HG03175 (cell line): ENCODE results near the gene RAB12.
"Not testable (repeated sequence)": the region's sequence is repeated elsewhere in the genome, so short reads cannot be mapped to it uniquely, and the experiment has no call there.

Source experiments
- ATAC-seq: cut with Tn5 transposase; IDR thresholded peaks from one replicate; pipeline ENCODE4 v1.9.1; 2021; ENCODE audit warnings: mild to moderate bottlenecking, moderate library complexity; ENCODE audit not compliant: unreplicated experiment

RAB12 gene

DNA sequence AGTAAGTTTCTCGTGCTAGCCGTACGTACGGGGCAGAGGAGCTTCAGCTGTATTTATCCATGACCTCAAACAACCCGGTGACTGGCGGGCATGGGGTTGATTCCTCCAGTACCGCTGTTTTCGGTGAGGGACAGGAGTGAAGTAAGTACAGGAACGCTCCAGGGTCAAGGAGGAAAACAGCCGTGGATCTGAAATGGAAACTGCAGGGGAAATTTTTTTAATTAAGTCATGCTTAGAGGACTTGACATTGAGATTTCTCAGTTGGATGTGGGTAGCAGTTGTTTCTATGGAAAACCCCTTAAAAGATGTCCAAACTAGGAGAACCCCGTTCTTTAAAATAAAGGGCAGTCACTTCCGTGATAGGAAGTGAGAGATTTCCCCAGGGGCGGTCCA is 1.2 kb downstream of the RAB12 start:
- no peak for ATAC-seq

DNA sequence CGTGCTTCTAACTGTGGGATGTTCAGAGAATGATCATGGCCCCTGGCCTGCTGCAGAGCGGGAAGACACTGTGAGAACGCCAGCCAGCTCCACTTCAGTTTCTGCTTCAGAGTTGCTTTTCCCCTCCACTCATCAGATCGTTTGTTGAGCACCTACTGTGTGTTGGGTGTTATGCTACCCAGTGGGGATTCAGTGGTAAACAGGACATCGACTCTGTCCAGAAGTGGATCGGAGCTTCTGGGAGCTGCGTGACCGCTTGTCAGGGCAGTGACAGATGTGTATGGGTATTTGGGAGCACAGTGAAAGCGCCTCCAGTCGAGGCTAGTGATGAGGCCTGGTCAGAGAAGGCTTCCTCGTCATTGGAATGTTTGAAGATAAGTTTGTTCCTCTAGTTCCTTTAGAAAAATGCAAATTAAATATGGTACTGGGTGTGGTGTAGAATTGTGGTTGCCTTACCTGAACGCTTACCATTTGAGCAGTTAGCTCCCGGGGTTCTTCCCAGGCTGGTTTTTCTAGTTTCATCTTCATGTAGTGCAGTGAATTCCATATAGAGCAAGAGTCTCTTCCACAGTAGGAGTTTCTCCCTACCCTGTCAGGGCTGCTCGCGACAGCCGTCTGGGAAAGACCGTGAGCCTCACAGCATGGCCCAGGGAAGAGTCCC is 2.8 kb downstream of the RAB12 start:
- ATAC-seq, result no peak

DNA sequence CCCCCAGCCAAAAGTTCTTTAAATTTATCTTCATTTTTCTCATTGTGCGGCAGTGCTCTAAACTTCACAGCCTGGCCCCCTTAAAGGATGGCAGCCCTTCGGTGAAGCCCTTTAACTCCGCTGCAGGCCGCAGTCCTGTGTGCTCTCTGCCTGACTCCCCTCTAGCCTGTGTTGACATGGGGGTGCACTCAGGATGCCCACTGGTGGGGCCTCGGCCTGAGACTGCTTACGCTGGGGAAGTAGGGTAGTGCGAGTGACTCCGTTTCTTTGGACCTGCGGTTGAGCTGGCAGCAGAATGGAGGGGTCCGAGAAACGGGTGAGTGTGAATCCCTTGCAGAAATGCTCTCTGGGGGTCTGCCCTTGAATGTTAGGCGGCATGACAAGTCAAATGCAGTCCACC is 5.6 kb downstream of the RAB12 start:
- ATAC-seq, result no peak

DNA sequence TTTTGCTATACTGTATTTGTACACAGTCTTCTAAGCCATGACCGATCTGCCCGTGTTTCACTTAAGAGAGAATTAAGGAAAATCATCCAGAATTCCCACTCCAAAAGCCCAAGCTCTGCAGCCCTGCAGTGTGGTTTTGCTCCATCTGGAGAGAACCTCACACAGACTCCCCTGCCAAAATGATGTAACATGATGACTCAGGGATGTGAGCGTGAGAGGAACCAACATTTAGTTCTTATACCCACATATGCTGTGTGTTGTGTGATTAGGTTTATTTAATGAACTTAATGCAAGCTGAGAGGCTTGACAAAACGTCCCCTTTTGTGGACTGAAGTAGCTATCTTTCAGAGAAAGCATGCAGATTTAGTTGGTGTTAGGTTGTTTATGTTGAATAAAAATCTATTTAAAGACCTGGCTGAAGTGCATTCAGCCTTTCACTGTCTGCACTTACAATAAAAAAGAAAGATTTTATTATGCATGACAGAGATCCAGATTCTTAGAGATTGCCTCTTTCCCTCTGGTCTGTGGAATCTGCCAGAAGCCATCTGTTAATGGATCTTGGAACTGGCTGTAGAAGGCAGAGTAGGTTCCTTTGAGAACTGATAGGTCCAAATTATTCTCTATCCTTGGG is 6.3 kb downstream of the RAB12 start:
- no peak for ATAC-seq

DNA sequence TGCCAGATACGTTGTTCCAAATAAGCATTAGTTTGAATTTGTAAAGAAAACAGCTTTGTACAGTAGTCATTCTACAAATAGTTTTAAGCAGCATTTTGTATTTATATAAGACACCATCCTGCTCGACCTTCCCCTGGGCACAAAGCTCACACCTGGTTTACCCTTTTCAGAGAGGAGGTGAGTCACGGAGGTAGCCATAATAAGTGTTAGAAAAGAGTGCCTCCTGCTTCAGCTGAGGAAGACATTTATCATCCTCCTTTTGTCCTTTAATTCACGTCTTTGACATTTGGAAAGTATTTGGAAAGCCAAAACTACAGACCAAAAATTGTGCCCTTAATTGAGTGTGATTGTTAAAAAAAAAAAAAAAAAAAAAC is 6.8 kb downstream of the RAB12 start:
- ATAC-seq, result no peak

DNA sequence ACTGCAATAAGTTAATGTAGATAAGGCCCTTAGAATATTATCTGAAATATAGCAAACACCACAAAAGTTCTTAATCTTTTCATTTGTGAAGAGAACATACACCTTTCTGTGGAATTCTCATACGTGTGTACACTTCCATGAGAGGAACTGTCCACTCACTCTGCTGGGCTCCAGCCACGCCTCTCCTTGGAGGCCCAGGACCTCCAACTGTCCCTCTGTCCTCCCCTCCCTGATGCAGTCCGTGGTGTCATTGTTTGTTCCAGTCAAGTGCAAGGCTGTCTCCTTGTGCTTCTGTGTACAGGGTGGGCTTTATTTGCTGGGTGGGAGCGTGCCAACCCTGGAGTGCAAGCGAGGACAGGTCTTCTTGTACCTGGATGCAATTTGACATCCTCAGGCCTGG is 8.7 kb downstream of the RAB12 start:
- ATAC-seq, result no peak

DNA sequence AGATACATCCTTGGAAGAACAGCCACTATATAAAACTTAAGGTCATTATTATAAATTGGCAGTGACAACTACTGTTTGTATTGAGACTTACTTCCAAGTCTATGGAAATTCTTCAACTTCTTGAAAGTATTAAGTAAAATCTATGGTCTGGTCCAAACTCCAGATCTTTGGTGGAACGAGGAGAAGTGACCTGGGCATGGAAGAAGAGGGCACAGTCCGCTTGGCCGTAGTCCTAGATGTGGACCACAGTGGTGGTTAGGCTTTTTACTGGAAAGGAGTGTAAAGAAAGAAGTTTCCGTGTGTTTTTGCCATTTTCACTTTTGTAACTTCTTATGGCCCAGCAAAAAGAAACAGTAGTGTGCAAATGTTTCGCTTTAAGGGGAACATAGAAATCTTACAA is 9.8 kb downstream of the RAB12 start:
- ATAC-seq, result no peak

DNA sequence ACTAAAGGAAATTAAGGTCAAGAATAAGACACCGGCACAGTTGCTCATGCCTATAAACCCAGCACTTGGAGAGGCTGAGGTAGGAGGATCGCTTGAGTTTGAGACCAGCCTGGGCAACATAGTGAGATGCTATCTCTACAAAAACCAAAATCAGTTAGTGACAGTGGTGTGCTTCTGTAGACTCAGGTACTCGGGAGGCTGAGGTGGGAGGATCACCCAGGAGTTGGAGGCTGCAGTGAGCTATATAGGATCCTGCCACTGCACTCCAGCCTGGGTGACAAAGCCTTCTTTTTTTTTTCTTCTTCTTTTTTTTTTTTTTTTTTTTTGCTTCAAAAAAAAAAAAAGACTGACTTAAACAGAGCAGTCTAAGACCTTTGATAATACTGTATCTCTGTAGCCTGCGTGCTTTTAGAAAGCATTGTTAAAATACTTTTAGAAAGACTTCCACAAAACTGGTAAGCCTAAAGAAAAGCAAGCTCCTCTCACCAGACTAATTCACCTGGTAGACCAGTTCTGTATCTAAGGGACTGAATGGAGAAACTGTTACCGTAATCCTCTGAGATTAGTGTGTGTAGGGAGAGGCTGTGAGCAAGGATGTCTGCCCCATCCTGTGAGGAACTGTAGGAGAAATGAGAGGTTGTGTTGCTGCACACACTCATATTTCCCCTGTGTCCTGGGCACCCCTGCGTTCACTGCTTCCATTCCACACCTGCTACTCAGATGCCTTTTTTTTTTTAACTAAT is 10.8 kb downstream of the RAB12 start:
- ATAC-seq, result no peak

DNA sequence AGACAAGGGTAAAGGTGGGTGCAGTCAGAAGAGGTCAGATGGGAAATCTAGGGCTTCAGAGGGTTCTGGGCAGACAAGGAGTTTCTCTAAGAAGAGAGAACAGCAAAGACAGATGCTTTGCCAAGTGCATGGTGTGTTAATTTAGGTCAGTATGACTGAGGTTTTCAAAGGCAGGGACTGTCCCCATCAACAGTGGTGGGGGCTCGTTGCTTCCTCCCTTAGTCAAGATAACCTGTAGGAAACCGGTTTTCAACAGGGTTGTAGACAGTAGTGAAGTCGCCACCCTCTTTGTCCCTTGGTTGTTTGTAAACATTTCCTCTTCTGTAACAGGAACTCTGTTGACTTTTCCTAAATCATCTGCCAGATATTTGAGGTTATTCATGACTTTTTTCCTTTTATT is 11.6 kb downstream of the RAB12 start:
- ATAC-seq, result no peak

DNA sequence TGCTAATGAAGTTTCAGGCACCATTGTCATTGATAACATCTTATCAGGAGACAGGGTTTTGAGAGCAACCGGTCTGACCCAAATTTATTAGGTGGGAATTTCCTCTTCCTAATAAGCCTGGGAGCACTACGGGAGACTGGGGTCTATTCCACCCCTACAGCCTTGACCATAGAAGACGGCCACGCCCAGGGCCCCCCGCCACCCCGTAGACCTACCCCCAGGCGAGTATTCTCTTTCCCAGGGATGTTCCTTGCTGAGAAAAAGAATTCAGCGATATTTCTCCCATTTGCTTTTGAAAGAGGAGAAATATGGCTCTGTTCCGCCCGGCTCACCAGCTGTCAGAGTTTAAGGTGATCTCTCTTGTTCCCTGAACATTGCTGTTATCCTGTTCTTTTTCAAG is 13.4 kb downstream of the RAB12 start:
- not testable (repeated sequence) for ATAC-seq

DNA sequence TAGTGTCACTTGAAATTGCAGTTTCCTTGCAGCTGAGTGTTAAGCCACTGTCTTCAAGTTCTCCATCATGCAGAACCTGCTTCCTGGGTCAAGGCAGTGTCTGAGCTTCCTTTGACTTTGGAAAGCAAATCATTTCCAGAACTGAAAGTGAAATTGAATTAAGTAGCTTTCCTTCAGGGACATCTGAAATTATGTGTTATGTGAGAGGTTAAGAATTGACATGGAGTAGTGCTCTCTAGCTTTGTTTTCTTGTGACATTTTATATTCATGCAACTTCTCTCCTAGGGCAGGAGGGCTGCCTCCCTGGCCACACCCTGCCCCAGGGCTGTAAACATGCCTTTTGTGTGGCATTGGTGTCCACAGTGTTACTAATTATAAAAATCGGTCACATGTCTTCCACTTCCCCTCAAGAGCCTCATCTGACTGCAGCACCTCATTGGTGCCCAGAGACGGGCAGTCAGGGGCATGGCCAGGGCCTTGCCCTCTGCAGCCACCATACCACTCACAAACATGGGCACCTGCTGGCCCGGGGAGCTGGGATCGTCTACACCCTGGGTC is 14.4 kb downstream of the RAB12 start:
- ATAC-seq, result peak; percentile 87

DNA sequence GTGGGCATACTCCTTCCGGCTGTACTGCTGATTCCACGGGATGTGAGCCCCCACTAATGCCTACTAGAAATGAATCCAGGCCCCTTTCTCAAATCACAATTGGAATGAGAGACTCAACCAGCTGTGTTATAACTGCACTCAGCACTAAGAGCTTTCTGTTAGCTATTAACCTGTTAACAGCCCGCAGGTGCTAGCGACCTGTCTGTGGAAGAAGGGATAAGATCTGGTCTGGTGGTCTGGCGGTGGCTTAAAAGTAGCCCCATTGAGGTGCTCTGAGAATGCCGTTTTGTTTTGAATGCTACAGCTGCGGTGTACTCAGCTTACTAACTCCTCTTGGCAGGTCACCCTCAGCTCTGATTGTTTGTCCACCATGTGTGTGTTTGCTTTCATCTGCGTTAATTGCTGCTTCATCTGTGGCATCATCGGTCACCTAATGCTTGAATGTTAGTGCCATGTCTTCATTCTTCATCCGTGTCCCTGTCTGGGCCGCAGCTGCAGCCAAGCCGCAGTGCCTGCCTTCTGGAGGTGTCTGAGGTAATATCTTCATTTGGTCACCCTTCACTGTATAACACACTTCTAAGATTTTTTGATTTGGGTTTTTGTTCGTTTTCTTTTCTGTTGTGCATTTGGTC is 16.3 kb downstream of the RAB12 start:
- ATAC-seq, result no peak

DNA sequence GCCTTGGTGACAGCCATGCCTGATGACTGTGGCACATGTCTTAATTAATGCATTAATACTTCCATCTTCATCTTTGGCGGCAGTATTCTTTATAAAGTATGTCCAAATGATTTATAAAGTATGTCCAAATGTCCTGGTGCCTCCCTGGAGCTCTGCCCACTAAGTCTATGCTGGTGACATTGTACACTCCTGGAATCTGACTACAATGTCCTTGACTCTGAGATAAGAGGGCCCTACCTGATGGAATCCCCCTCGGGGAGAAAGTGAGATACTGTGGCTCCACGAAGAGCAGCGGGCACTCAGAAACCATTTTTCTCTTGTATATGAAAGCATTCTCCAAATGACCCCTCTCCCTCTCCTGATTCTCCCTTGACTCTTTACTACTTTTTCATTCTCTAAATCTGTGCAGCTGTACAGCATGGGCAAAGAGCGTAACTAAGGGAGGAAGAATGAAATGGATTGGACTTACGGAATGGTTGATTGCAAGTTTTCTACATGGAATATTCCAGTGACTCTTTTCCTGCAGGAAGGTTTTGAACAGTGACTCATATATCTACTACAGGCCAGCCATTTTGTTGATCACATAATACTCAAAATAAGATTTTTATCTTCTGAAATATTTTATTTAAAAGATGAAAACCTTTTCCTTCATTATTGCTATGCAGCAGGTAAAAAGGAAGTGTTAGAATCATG is 17.3 kb downstream of the RAB12 start:
- no peak for ATAC-seq

DNA sequence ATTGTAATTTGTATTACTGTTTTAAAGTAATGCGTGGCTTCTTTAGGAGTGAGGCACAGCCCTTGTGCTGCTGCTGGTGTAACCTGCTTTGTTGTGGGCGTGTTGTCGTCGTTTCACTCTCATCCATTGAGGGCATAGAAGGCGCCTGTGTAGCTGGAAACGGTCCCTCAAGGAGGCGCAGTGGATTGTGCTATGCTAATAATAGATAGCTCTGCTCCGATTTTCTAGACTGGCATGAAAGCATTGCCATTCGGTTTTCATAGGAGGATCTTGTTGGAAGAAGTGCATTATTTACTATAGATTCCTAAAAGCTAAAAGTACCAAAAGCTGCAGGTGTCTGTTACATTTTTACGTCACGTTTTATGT is 17.9 kb downstream of the RAB12 start:
- no peak for ATAC-seq

DNA sequence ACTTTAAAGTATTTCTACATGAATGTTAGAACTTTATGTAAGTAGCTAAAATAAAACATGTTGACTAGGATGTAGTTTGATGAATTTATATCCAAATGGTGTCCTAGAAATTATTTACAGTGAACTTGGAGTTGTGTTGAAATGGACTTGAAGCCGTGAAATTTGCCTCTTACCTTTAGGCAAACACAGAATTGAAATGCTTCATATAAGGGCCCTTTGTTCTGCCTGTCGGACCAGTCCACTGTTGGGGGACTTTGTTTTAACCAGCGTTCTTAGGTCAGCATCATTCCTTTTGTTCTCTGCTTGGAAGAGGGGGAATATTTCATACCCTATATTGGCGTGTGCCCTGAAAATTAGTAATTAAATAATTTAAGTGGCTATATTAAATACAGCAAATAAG is 18.3 kb downstream of the RAB12 start:
- no peak for ATAC-seq

DNA sequence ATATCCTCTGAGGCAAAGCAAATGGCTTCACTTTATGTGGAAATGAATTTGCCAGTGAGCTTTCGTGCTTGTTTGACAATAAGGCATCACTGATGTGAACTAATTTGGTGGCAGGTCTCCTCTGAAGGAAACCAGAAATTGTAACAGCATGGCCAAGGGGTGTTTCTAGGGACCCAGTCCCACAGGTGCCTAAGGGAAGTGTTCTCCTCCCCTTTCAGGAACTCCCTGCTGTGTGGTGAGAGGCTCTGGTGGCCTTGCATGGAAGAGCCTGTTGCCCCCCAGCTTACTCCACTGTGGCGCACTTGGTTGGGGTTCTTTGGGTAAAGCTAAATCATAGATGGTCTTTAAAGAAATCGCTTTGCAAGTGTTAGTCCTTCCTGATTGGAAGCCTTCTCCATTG is 20.4 kb downstream of the RAB12 start:
- no peak for ATAC-seq

DNA sequence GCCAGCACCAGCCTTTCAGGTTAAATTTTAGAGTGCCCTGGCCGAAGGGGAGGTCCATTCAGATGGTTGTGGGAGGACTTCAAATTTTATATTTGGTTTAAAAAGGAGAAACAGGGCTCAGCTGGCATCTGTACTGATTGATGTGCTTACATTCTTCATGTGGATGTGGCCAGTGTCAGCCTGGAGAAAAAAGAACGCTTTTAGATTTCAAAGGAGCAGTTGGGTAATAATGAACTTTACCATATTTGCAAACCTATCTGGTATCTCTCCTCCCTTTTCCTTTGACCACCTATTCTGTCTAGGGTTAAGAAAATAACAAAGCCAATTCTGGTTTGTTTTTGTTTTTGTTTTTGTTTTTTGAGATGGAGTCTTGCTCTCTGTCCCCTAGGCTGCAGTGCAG is 21.3 kb downstream of the RAB12 start:
- ATAC-seq, result no peak

DNA sequence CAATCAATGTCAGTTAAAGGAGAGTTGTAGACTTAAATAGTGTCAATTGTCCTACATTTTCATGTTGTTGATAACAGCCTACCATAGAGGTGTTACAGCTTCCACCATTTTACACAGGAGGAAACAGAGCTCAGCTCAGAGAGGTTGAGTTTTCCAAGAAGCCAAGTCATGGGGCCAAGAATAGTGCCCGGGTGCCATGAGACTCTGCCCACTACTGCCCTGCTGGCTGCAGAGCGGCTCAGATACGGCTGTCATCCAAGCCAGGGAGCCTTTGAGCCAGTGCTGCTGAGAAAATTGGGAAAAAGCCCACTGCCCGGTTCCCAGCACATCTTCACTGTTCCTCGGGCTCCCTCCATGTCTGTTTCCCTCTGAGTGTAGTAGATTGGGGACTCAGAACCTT is 22.0 kb downstream of the RAB12 start:
- ATAC-seq, result no peak

DNA sequence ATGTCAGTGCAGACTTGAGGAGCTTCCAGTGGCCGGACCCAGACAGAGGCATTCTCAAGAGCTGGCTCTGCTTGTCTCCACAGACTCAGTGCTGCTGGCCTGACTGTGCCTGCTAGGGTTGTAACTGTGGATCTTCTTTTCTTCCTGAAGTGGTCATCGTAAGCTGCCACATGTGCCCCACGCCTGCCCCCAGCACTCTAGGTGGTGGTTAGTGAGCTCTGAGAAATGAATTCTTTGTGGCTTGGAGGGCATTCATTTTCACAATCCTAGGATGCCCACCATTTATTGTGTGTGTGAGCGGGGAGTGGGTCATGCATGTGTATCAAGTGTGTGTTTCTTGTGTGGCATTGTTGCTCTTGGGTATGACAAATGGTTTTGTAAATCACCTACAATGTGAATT is 23.1 kb downstream of the RAB12 start:
- ATAC-seq, result no peak

DNA sequence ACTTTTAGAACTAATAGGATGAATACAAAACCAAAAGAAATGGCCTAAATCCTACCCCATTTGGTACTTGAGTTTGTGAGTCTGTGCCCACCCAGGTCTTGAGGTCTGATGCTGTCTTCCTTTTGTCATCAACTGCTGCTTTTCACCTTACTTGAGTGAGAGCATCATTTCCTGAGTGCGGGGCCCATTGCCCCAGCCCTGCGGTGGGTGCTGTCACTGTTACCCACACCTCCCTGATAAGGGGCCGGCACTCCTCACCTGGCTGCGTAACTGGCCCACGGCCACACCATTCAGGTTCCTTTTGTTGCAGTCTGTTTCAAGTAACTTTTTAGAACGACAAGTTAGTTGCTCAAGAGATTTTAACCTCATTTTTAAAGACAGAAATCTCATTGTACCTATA is 25.3 kb downstream of the RAB12 start:
- ATAC-seq, result no peak

DNA sequence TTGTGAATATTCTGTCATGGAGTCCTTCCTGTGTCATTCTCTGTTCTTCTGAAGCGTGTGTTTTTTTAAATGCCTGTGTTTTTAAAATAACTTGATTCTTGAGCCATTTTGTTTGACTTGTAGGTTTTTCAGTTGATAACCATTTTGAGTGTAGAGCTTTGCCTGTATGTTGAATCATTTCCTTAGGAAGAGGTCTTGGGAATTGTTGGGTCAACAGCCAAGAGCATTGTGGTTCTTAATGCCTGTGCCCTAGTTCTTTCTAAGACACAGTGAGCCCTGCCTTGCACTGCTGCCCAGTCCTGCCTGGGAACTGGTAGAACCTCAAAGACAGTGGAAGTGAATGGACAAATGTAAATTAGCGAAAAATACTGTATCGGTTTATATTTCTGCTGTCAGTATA is 25.9 kb downstream of the RAB12 start:
- ATAC-seq, result no peak
